Urinary bladder (tissue), 4 donors: Measurements from ENCODE around the gene RNASET2. TPM values are rescaled to one million over a fixed set of nuclear protein-coding genes. Genes with fewer than 3 reads are reported as not detected.

Experiments used
- DNase-seq: peaks from one replicate; pipeline ENCODE4 v3.0.0-alpha.2; 2015; ENCODE audit errors: extremely low spot score
- H3K27ac ChIP-seq: one replicate; pipeline ENCODE4 v1.5.1; 2013; ENCODE audit warnings: low read depth, mild to moderate bottlenecking, moderate library complexity
- H3K36me3 ChIP-seq: one replicate; pipeline ENCODE4 v1.6.1; 2013; ENCODE audit warnings: mild to moderate bottlenecking, moderate library complexity; ENCODE audit not compliant: insufficient read depth
- H3K4me1 ChIP-seq: one replicate; pipeline ENCODE4 v1.6.1; 2013; ENCODE audit warnings: mild to moderate bottlenecking, moderate library complexity; ENCODE audit not compliant: insufficient read depth
- H3K4me3 ChIP-seq: one replicate; pipeline ENCODE4 v1.5.1; 2013; ENCODE audit warnings: low read depth, low read length
- WGBS: extraction: QIAGEN DNeasy Blood & Tissue Kit; methylation state at CpG from one replicate; pipeline ENCODE4 v1.1.7; 2013; 5-methylcytosine and 5-hydroxymethylcytosine counted together
- polyA plus RNA-seq: library from polyadenylated mRNA; stranded (reverse); fragments of 200-250 nt; gene quantifications from one replicate; pipeline ENCODE4 v1.2.3, GENCODE V29; 2013
- total RNA-seq: library from RNA; depleted of rRNA; stranded (reverse); fragments of >200 nt; gene quantifications from one replicate; pipeline ENCODE4 v1.2.3, GENCODE V29; 2014
- donor health status: healthy with polysubstance abuse.
- donor health status: healthy.

The RNASET2 gene
- total and polyA plus RNA-seq, 2 donors: 42.8 to 54.5 TPM

GRCh38 chr6:166987448-166987847, 31.1 kb upstream of the RNASET2 start:
- Histone ChIP-seq H3K36me3 (no peaks in the 10 kb centered on the region), H3K27ac (no peak overlapping the region), H3K4me3 (no peak overlapping the region), H3K4me1 (no peaks in the 10 kb centered on the region)
- DNase-seq: no peak
- 58% methylated on average over 6 of the region's 6 CpGs for WGBS

GRCh38 chr6:166980738-166981137, 24.4 kb upstream of the RNASET2 start:
- Histone ChIP-seq H3K4me1 (no peaks in the 10 kb centered on the region), H3K36me3 (no peaks in the 10 kb centered on the region), H3K4me3 (no peak overlapping the region), H3K27ac (no peak overlapping the region)
- WGBS: 97% methylated on average over 3 of the region's 3 CpGs
- no peak for DNase-seq

GRCh38 chr6:166977621-166978525, 21.5 kb upstream of the RNASET2 start:
- Histone ChIP-seq H3K4me1 (no peaks in the 10 kb centered on the region), H3K36me3 (no peaks in the 10 kb centered on the region), H3K4me3 (no peak overlapping the region), H3K27ac (no peak overlapping the region)
- WGBS: 44% methylated on average over 9 of the region's 9 CpGs
- no peak for DNase-seq

- Histone ChIP-seq H3K4me1 (no peaks in the 10 kb centered on the region), H3K4me3 (no peak overlapping the region), H3K27ac (no peak overlapping the region), H3K36me3 (no peaks in the 10 kb centered on the region)
- no peak for DNase-seq
- WGBS: 97% methylated on average over 2 of the region's 2 CpGs
Measured at GRCh38 chr6:166976636-166977035, 20.3 kb upstream of the RNASET2 start.

GRCh38 chr6:166972101-166972500, 15.8 kb upstream of the RNASET2 start:
- no peaks in the 10 kb centered on the region for H3K4me1 ChIP-seq
- no peak for DNase-seq
- no peak overlapping the region for H3K27ac ChIP-seq
- H3K36me3 ChIP-seq: no peaks in the 10 kb centered on the region
- no peak overlapping the region for H3K4me3 ChIP-seq
- 96% methylated on average over 2 of the region's 2 CpGs for WGBS

- DNase-seq: no peak
- WGBS: 86% methylated on average over 8 of the region's 8 CpGs
- Histone ChIP-seq H3K4me1 (no peaks in the 10 kb centered on the region), H3K4me3 (no peak overlapping the region), H3K36me3 (no peaks in the 10 kb centered on the region), H3K27ac (no peak overlapping the region)
Measured at GRCh38 chr6:166971271-166971670, 14.9 kb upstream of the RNASET2 start.

GRCh38 chr6:166970776-166971175, 14.4 kb upstream of the RNASET2 start:
- Histone ChIP-seq H3K36me3 (no peaks in the 10 kb centered on the region), H3K4me1 (no peaks in the 10 kb centered on the region), H3K27ac (no peak overlapping the region), H3K4me3 (no peak overlapping the region)
- WGBS: 86% methylated on average over 17 of the region's 17 CpGs
- DNase-seq: no peak

- Histone ChIP-seq H3K27ac (no peak overlapping the region), H3K4me3 (no peak overlapping the region), H3K36me3 (no peaks in the 10 kb centered on the region), H3K4me1 (no peaks in the 10 kb centered on the region)
- no peak for DNase-seq
Measured at GRCh38 chr6:166970091-166970490, 13.7 kb upstream of the RNASET2 start.

- H3K4me1 ChIP-seq: no peaks in the 10 kb centered on the region
- H3K4me3 ChIP-seq: no peak overlapping the region
- no peak overlapping the region for H3K27ac ChIP-seq
- 56% methylated on average over 8 of the region's 8 CpGs for WGBS
- H3K36me3 ChIP-seq: no peaks in the 10 kb centered on the region
- no peak for DNase-seq
Measured at GRCh38 chr6:166969390-166970002, 13.1 kb upstream of the RNASET2 start.

- H3K4me1 ChIP-seq: no peaks in the 10 kb centered on the region
- no peak overlapping the region for H3K27ac ChIP-seq
- 98% methylated on average over 2 of the region's 2 CpGs for WGBS
- no peak for DNase-seq
- no peaks in the 10 kb centered on the region for H3K36me3 ChIP-seq
- H3K4me3 ChIP-seq: no peak overlapping the region
Measured at GRCh38 chr6:166966268-166966667, 9.9 kb upstream of the RNASET2 start.

GRCh38 chr6:166960609-166960978, 4.2 kb upstream of the RNASET2 start:
- Histone ChIP-seq H3K36me3 (no peaks in the 10 kb centered on the region), H3K4me1 (no peaks in the 10 kb centered on the region), H3K27ac (no peak overlapping the region), H3K4me3 (no peak overlapping the region)
- DNase-seq: no peak
- WGBS: 95% methylated on average over 3 of the region's 3 CpGs

GRCh38 chr6:166959911-166960608, 3.7 kb upstream of the RNASET2 start:
- no peak overlapping the region for H3K4me3 ChIP-seq
- no peak for DNase-seq

GRCh38 chr6:166958926-166959861, 2.8 kb upstream of the RNASET2 start:
- H3K36me3 ChIP-seq: no peaks in the 10 kb centered on the region
- WGBS: 57% methylated on average over 13 of the region's 13 CpGs
- H3K4me1 ChIP-seq: no peaks in the 10 kb centered on the region
- no peak overlapping the region for H3K4me3 ChIP-seq
- H3K27ac ChIP-seq: no peak overlapping the region
- no peak for DNase-seq

More at GRCh38 chr6:166959911-166960608, 3.7 kb upstream of the RNASET2 start:
- Histone ChIP-seq H3K36me3 (no peaks in the 10 kb centered on the region), H3K4me1 (no peaks in the 10 kb centered on the region), H3K27ac (no peak overlapping the region)
- 75% methylated on average over 9 of the region's 9 CpGs for WGBS
